GM04504 (cell line): ENCODE results near the gene PLPPR1.
"Not testable (repeated sequence)": the region's sequence is repeated elsewhere in the genome, so short reads cannot be mapped to it uniquely, and the experiment has no call there.

ENCODE experiments used
- DNase-seq: peaks from one replicate; pipeline ENCODE4 v3.0.0-alpha.2; 2012; ENCODE audit warnings: low read depth

Gene PLPPR1

DNA sequence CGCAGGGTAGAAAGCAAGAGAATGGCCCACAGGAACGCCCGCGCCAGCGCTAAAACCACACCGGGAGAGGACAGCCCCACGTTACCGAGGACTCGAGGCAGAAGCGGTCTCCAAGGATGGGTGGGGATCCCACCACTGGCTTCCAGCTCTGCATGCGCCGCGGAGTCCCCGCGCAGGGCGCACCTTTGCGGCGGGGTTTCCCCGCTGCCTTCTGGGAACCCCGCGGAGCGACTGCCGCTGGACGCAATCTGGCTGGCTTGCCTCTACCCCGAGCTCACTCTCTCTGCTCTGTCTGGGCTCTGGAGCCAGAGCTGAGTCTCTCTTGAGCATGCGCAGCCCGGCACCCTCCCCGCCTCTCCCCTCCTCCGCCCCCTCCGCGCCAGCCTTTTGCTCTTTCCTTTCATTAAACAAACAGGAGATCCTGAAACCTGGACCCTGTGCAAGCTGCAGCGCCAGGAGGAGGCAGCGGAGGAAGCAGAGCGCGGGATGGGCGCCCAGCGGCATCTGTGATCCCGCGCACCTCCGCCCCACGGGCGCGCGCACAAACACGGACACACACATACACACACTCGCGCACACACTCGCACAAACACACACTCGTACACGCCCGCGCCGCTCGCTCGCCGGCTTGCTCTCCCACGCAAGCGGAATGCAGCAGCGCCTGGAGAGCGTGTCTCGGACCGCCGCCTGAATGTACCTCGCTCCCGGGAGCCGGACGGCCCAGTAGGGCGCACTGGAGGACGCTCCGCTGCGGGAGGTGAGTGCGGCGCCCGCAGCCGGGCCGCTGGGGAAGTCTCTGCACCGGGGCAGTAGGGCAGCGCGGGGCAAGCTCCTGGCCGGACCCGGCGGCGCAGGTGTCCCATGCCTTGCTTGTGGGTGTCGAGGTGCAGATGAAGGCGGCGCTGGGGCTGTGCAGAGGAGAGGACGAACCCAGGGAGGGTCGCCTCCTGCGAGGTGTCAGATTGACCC lies at the start of gene PLPPR1:
PLPPR1 (plus strand) TSS at position 382 of the 969 bp plus-strand sequence.
- DNase-seq, result no peak

DNA sequence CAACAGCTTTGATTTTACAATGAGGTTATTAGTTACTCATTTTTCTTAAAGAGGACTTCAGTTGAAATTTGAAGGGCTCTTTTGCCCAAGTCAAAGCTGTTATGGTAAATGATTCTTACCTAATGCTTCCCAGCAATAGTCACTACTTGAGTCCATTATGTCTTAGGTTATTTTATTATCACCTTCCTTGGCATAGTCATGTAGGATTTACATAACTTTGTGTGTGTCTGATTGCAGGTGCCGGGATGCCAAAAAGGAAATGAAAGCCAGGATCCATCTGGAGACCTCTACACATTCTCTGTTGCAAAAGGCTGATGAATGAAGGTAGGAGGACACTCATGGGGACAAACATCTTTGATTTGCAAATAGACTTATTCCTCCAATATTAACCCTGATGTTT lies 38.8 kb upstream of the PLPPR1 start:
- no peak for DNase-seq

GRCh38 chr9:100990605-100991381 lies 37.7 kb upstream of the PLPPR1 start:
- no peak for DNase-seq

DNA sequence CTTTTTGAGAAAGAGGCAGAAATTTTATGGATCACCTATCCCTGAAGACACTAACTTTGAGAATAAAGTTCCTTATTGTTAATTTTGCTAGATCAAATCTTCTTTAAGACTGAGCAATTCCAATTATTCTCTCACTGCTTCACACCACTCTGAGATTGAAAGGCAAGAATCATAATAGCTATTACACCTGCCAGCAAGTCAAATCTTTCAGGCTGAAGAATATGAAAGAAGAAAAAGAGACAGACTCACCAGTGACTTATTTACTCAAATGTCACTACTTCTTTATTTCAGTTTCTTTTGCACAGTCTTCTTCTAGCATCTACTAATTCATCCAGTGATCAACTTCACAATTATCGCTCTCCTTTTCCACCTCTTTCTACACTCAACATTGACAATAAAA lies 35.9 kb upstream of the PLPPR1 start:
- DNase-seq, result no peak

- no peak for DNase-seq
These were observed 28.5 kb upstream of the PLPPR1 start for GRCh38 chr9:100999906-101000544.

GRCh38 chr9:101005246-101005645 lies 23.3 kb upstream of the PLPPR1 start:
- no peak for DNase-seq

DNA sequence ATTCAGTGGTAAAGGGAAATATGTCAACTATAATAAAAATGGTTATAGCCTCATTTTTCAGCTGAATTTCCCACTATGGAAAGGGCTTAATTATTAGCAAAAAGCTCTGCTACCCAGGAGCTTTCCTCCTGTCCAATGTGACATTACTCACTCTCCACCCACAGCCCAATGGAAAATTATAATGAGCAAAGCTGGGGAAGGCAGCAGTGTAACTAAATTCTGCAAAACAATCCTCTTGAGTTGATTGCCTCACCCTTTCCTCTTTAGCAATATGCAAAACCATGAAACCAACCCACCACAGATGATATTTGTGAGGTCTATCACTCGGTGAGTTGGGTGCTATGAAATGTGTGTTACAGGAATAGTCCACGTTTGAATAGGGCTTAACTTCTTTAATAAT lies 14.0 kb upstream of the PLPPR1 start:
- DNase-seq, result no peak

DNA sequence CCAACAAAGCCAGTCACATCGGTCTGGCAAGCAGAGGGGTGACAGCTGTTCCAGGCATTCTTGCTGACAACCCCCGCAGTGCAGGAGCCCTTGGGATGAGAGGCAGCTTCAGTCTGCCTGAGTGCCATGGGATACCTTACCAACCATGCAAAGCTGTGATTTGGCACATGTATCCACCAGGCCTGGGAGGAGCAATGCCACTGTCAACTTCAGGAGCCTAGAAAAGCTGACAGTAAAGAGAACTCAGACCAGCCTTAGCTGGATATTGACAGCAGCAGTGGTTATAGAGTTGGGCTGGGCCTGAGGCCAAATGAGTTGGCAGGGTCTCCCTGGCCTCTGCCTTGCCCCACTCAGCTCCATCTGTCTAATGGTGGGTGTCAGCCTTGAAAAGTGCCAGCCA lies 10.1 kb upstream of the PLPPR1 start:
- DNase-seq, result no peak

- no peak for DNase-seq
These were observed 5.8 kb upstream of the PLPPR1 start for GRCh38 chr9:101022704-101023103.

DNA sequence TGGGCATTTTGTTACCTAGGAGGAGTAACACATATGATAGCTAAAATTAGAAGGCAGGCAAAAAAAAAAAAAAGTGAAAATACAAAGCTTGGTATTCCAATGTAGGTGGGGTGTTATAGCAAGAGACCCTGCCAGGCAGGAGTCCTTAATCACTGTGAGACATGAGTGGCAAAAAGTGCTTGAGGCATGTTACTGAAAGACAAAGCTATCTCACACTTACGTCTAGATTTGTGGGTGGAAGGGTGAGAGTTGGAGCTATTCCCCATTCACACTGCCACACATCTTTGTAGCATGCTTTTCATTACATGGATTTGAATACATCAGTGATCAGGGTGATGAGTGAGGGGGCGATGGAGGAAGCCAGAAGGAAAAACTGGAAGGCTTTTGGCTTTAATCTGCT lies 2.6 kb upstream of the PLPPR1 start:
- DNase-seq, result no peak

DNA sequence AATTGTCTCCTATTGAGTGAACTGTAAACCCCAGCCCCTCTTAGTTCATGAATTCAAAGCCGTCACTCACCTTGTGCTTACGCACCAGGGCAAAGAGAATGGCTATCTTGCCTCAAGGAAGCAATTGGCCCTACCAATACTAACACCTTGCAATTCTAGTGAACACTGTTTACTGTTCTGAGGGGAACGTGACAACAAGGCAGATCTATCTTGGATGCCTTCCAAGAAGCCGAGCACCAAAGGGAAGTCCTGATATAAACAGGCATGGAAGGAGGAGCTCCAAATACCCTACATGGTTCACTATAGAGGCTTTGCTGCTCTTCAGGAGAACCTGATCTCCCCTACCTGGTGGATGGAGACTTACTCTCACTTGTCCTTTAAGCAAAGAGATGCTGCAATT lies 1.7 kb upstream of the PLPPR1 start:
- no peak for DNase-seq

DNA sequence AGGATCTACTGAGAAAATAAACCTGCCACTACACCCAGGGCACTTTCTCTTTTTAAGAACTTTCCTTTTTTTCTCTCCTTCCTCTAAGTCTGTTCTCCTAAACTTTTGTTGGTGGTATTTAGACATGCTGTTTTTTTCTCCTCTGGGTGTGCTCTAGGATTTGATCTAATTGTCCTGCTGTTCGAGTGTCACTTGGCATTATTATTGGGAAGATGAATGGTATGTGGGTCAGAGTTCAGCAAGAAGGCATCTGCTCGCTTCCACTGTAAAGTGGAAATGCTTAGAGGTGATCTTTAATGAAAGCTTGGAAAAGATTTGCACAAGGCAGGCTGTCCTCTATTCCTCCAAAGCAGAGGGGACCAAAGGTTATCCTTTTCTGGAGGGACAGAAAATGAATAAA lies 1.3 kb upstream of the PLPPR1 start:
- DNase-seq, result no peak

DNA sequence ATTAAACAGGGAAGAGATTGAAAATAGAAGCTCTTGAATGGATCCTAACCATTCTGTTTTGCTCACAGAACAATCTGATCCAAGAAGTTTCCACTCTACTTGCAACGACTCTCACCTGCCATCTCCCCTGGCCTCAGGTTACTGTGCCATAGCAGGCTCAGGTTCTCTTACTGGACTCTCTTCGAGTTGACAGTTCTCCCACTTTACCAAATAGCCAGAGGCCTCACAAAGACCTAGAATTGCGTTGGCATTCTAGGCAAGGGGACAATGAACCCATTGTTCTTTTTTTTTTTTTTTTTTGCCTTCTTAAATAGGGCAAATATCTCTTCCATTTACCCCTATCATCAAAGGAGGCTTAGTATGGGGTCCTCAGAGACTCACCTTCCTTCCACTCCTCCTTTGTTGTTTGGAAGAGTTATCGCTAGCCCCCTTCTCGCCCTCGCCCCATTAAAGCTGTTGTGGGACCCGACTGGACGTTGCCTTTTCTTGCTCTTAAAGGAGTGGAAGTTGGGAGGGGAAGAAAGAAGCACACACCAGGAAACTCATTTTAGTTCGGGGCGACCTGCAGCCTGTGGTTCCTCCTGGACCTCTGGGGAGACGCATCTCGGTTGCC lies 688 bp upstream of the PLPPR1 start:
- no peak for DNase-seq

GRCh38 chr9:101029315-101030085 lies 973 bp downstream of the PLPPR1 start:
- no peak for DNase-seq

DNA sequence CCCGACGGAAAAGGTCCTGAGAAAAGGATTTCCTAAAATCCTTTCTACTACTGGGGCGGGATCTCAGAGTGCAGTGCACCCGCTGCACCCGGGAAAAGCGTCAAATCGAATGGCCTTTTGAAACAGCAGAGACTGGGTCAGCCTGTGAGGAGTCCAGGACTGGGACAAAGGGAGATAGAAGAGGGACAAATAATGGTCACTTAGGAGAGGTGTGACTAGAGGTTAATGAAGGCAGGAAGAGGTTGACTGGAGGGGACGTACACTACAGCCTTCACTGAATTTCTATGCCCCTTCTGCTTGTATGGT lies 1.5 kb downstream of the PLPPR1 start:
- no peak for DNase-seq

GRCh38 chr9:101032426-101032825 lies 3.9 kb downstream of the PLPPR1 start:
- DNase-seq, result no peak

GRCh38 chr9:101034222-101034621 lies 5.7 kb downstream of the PLPPR1 start:
- DNase-seq, result no peak

GRCh38 chr9:101035098-101035497 lies 6.6 kb downstream of the PLPPR1 start:
- DNase-seq, result no peak

GRCh38 chr9:101037430-101037829 lies 8.9 kb downstream of the PLPPR1 start:
- DNase-seq, result no peak

DNA sequence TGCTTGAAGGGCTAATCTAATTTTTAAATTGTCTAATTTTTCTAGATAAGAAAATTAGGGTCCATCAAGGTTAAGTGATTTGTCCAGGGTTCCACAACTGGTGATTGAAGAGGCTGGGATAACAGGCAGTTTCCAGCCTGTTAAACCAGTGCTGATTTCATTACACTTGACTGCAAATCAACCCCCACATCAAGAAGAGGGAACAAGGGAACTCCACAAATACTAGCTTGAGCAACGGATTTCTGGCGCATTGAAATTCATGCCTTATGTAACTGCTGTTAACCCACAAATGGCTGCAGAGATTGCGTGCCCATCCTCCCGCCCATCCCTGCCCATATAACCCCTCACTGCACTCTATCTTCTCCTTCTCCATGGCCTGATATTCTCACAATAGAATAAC lies 10.0 kb downstream of the PLPPR1 start:
- no peak for DNase-seq

DNA sequence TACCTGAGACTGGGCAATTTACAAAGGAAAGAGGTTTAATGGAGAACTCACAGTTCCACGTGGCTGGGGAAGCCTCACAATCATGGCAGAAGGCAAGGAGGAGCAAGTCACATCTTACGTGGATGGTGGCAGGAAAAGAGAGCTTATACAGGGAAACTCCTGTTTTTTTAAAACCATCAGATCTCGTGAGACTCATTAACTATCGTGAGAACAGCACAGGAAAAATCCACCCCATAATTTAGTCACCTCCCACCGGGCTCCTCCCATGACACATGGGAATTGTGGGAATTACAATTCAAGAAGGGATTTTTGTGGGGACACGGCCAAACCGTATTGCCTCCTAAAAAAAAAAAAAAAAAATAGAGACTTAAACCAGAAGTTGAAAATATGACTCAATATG lies 11.1 kb downstream of the PLPPR1 start:
- DNase-seq, result not testable (repeated sequence)
